PC-3 (cell line): Measurements from ENCODE around the gene NLGN3.

Experiments used
- EZH2 ChIP-seq: fragments of 300-600 bp; sonication (generic); IDR thresholded peaks from one replicate; pipeline ENCODE4 v1.6.1; 2017; ENCODE audit warnings: antibody characterized with exemption, mild to moderate bottlenecking, low read length; ENCODE audit not compliant: unreplicated experiment
- EZH2phosphoT487 ChIP-seq: fragments of 300-600 bp; sonication (generic); IDR thresholded peaks from 2 replicates; pipeline ENCODE4 v1.6.1; 2018; ENCODE audit warnings: mild to moderate bottlenecking, antibody characterized with exemption, low read length, borderline replicate concordance
- TF ChIP-seq, protein P1 (sequence below): fragments of 300-600 bp; sonication (generic); conservative IDR thresholded peaks from 2 replicates; pipeline ENCODE4 v1.5.1; 2017; ENCODE audit warnings: antibody characterized with exemption, low read depth, mild to moderate bottlenecking, low read length

DNA sequence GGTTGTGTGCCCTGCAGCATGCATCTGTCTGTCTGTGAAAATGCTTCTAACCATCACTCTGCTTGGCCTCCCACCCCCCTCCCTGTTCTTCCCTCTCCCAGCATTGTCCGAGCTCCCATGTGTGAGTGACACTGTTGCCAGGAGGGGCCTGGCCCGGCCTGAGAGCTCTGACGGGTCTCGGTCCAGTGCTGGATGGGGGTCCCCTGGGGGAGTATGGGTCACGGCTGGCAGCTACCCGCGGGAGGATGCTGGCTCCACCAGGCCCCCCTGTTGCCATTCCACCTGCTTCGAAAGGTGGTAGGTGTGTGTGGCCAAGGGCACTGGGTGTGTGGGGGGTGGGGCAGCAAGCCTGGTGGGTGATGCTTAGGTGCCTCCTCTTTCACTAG, 3.6 kb downstream of the NLGN3 start:
- TF ChIP-seq, protein P1, sequence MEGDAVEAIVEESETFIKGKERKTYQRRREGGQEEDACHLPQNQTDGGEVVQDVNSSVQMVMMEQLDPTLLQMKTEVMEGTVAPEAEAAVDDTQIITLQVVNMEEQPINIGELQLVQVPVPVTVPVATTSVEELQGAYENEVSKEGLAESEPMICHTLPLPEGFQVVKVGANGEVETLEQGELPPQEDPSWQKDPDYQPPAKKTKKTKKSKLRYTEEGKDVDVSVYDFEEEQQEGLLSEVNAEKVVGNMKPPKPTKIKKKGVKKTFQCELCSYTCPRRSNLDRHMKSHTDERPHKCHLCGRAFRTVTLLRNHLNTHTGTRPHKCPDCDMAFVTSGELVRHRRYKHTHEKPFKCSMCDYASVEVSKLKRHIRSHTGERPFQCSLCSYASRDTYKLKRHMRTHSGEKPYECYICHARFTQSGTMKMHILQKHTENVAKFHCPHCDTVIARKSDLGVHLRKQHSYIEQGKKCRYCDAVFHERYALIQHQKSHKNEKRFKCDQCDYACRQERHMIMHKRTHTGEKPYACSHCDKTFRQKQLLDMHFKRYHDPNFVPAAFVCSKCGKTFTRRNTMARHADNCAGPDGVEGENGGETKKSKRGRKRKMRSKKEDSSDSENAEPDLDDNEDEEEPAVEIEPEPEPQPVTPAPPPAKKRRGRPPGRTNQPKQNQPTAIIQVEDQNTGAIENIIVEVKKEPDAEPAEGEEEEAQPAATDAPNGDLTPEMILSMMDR = no peak
- no peak for TF ChIP-seq EZH2phosphoT487
- TF ChIP-seq EZH2 = no peak
